ENCODE measurements around the gene USP53.
"Not testable (repeated sequence)": the region's sequence is repeated elsewhere in the genome, so short reads cannot be mapped to it uniquely, and the experiment has no call there.

USP53 gene

GRCh38 chr4:119229908-119230687 is 17.6 kb downstream of the USP53 start:
- no peak for DNase-seq

- DNase-seq, result no peak
Observed at GRCh38 chr4:119231491-119231890, 19.0 kb downstream of the USP53 start.

GRCh38 chr4:119232286-119232685 is 19.8 kb downstream of the USP53 start:
- no peak for DNase-seq

GRCh38 chr4:119233191-119233590 is 20.7 kb downstream of the USP53 start:
- no peak for DNase-seq

GRCh38 chr4:119233750-119234149 is 21.2 kb downstream of the USP53 start:
- no peak for DNase-seq

- DNase-seq, result no peak
Observed at GRCh38 chr4:119237201-119237600, 24.7 kb downstream of the USP53 start.

- DNase-seq, result no peak
Observed at GRCh38 chr4:119237642-119238041, 25.1 kb downstream of the USP53 start.

GRCh38 chr4:119238068-119238722 is 25.7 kb downstream of the USP53 start:
- no peak for DNase-seq

- no peak for DNase-seq
Observed at GRCh38 chr4:119240128-119240527, 27.6 kb downstream of the USP53 start.

GRCh38 chr4:119240568-119240967 is 28.1 kb downstream of the USP53 start:
- no peak for DNase-seq

GRCh38 chr4:119242417-119242816 is 29.9 kb downstream of the USP53 start:
- DNase-seq, result no peak

- no peak for DNase-seq
Observed at GRCh38 chr4:119243868-119244267, 31.4 kb downstream of the USP53 start.

GRCh38 chr4:119244344-119244743 is 31.8 kb downstream of the USP53 start:
- DNase-seq, result no peak

GRCh38 chr4:119244832-119245231 is 32.3 kb downstream of the USP53 start:
- no peak for DNase-seq

- no peak for DNase-seq
Observed at GRCh38 chr4:119246177-119246733, 33.7 kb downstream of the USP53 start.

- DNase-seq, result not testable (repeated sequence)
Observed at GRCh38 chr4:119251037-119251436, 38.5 kb downstream of the USP53 start.

GRCh38 chr4:119255223-119255622 is 42.7 kb downstream of the USP53 start:
- DNase-seq, result not testable (repeated sequence)

- DNase-seq, result no peak
Observed at GRCh38 chr4:119260528-119260927, 48.0 kb downstream of the USP53 start.

- no peak for DNase-seq
Observed at GRCh38 chr4:119261986-119262385, 49.5 kb downstream of the USP53 start.

- DNase-seq, result no peak
Observed at GRCh38 chr4:119264743-119265142, 52.2 kb downstream of the USP53 start.

GRCh38 chr4:119266153-119266552 is 53.6 kb downstream of the USP53 start:
- no peak for DNase-seq

GRCh38 chr4:119268466-119268865 is 56.0 kb downstream of the USP53 start:
- DNase-seq, result no peak

GRCh38 chr4:119271361-119272085 is 59.0 kb downstream of the USP53 start:
- DNase-seq, result no peak

GRCh38 chr4:119279541-119279940 is 67.0 kb downstream of the USP53 start:
- not testable (repeated sequence) for DNase-seq

All from NCI-H2227 treated with DMSO at 0.1 percent for 48 hours (cell line).